ENCODE data around the gene ETFDH.

DNA sequence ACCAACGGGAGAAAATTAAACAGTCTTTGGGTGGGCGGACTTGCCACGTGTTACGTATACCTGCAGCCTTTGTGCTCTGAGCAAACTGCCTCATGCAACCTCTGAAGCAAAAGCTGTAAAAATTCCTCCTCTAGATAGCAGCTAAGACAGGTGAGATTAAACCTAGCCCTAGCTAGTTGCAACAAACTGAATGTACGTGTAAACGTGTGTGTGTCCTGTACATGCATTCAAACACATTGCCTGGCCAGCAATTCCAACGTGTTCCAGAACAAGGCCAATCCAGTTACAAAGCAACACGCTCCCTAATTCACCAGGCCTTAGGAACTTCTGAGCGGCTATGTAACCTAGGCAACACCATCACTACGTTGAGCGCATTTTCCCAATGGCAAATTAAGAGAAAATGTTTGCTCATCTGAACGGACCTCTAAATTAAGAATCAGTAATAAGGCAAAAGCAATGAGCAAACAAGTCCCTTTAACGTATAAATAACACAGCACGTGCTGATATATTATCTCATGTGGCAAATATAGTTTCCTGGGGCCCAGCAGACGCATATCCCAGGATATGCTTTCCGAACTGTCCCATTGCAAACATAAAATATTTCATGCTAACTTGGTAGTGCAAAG lies 50.3 kb downstream of the ETFDH start:
- TF ChIP-seq, protein P1, sequence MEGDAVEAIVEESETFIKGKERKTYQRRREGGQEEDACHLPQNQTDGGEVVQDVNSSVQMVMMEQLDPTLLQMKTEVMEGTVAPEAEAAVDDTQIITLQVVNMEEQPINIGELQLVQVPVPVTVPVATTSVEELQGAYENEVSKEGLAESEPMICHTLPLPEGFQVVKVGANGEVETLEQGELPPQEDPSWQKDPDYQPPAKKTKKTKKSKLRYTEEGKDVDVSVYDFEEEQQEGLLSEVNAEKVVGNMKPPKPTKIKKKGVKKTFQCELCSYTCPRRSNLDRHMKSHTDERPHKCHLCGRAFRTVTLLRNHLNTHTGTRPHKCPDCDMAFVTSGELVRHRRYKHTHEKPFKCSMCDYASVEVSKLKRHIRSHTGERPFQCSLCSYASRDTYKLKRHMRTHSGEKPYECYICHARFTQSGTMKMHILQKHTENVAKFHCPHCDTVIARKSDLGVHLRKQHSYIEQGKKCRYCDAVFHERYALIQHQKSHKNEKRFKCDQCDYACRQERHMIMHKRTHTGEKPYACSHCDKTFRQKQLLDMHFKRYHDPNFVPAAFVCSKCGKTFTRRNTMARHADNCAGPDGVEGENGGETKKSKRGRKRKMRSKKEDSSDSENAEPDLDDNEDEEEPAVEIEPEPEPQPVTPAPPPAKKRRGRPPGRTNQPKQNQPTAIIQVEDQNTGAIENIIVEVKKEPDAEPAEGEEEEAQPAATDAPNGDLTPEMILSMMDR (conservative IDR thresholded peaks at IDR 0.05; ENCODE audit: low read depth in 2 of 2), result no peak
- TF ChIP-seq, protein P2, sequence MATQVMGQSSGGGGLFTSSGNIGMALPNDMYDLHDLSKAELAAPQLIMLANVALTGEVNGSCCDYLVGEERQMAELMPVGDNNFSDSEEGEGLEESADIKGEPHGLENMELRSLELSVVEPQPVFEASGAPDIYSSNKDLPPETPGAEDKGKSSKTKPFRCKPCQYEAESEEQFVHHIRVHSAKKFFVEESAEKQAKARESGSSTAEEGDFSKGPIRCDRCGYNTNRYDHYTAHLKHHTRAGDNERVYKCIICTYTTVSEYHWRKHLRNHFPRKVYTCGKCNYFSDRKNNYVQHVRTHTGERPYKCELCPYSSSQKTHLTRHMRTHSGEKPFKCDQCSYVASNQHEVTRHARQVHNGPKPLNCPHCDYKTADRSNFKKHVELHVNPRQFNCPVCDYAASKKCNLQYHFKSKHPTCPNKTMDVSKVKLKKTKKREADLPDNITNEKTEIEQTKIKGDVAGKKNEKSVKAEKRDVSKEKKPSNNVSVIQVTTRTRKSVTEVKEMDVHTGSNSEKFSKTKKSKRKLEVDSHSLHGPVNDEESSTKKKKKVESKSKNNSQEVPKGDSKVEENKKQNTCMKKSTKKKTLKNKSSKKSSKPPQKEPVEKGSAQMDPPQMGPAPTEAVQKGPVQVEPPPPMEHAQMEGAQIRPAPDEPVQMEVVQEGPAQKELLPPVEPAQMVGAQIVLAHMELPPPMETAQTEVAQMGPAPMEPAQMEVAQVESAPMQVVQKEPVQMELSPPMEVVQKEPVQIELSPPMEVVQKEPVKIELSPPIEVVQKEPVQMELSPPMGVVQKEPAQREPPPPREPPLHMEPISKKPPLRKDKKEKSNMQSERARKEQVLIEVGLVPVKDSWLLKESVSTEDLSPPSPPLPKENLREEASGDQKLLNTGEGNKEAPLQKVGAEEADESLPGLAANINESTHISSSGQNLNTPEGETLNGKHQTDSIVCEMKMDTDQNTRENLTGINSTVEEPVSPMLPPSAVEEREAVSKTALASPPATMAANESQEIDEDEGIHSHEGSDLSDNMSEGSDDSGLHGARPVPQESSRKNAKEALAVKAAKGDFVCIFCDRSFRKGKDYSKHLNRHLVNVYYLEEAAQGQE (IDR thresholded peaks at IDR 0.05; ENCODE audit: unreplicated experiment), result no peak
- TF ChIP-seq POLR2AphosphoS5 (IDR thresholded peaks at IDR 0.05; ENCODE audit: low read depth) (no peak), EZH2 (IDR thresholded peaks at IDR 0.05; ENCODE audit: low read depth, unreplicated experiment) (no peak), EZH2phosphoT487 (IDR thresholded peaks at IDR 0.05; ENCODE audit: unreplicated experiment) (no peak), JUNB (IDR thresholded peaks at IDR 0.05; ENCODE audit: unreplicated experiment) (no peak), CREB1 (CRISPR knock-in tag; IDR thresholded peaks at IDR 0.05; ENCODE audit: low read depth) (no peak), STAT1 (IDR thresholded peaks at IDR 0.05; ENCODE audit: unreplicated experiment) (no peak), NANOG (IDR thresholded peaks at IDR 0.05; ENCODE audit: borderline replicate concordance) (no peak)
- TF ChIP-seq, protein P3, sequence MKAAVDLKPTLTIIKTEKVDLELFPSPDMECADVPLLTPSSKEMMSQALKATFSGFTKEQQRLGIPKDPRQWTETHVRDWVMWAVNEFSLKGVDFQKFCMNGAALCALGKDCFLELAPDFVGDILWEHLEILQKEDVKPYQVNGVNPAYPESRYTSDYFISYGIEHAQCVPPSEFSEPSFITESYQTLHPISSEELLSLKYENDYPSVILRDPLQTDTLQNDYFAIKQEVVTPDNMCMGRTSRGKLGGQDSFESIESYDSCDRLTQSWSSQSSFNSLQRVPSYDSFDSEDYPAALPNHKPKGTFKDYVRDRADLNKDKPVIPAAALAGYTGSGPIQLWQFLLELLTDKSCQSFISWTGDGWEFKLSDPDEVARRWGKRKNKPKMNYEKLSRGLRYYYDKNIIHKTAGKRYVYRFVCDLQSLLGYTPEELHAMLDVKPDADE (IDR thresholded peaks at IDR 0.05), result no peak

Measured in GM23338 (cell line).